Coronary artery (tissue), 2 donors: ENCODE results near the gene TMED4.
"Not testable (repeated sequence)": the region's sequence is repeated elsewhere in the genome, so short reads cannot be mapped to it uniquely, and the experiment has no call there.

ENCODE experiments used
- DNase-seq: peaks from one replicate; pipeline ENCODE4 v3.0.0-alpha.2; 2017; ENCODE audit warnings: low spot score
- H3K27ac ChIP-seq, 2 donors: fragments of 200-600 bp; sonication (generic); one replicate each; pipeline ENCODE4 v1.5.1; 2016 to 2019
- H3K4me3 ChIP-seq: fragments of 200-600 bp; sonication (generic); 2 replicates; pipeline ENCODE4 v1.5.1; 2016; ENCODE audit warnings: mild to moderate bottlenecking, moderate library complexity
- TF ChIP-seq, protein P1 (sequence below): fragments of 200-600 bp; sonication (generic); IDR thresholded peaks from one replicate; pipeline ENCODE4 v1.5.1; 2019; ENCODE audit warnings: antibody characterized with exemption

Gene TMED4

DNA sequence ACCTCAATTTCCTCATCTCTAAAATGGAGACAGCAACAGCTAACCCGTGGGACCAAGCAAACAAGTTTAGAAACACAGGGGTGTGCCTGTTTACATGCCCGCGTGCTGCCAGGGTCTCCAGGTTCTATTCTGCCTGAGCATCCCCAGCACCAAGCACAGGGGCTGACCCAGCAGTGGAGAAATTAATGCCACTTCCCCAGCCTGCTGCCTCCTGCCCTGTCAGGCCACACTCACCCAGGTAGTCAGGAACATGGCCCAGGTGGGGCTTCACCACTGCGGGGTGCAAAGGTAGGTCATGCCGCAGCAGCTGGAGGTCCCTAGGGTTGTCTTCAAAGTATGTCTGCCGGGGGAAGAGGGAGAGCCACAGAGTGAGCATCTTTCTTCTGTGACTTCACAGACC, 14.1 kb downstream of the TMED4 start:
- Histone ChIP-seq H3K4me3 (no peak overlapping the region), H3K27ac (no peak overlapping the region)
- TF ChIP-seq, protein P1, sequence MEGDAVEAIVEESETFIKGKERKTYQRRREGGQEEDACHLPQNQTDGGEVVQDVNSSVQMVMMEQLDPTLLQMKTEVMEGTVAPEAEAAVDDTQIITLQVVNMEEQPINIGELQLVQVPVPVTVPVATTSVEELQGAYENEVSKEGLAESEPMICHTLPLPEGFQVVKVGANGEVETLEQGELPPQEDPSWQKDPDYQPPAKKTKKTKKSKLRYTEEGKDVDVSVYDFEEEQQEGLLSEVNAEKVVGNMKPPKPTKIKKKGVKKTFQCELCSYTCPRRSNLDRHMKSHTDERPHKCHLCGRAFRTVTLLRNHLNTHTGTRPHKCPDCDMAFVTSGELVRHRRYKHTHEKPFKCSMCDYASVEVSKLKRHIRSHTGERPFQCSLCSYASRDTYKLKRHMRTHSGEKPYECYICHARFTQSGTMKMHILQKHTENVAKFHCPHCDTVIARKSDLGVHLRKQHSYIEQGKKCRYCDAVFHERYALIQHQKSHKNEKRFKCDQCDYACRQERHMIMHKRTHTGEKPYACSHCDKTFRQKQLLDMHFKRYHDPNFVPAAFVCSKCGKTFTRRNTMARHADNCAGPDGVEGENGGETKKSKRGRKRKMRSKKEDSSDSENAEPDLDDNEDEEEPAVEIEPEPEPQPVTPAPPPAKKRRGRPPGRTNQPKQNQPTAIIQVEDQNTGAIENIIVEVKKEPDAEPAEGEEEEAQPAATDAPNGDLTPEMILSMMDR = no peak
- no peak for DNase-seq

DNA sequence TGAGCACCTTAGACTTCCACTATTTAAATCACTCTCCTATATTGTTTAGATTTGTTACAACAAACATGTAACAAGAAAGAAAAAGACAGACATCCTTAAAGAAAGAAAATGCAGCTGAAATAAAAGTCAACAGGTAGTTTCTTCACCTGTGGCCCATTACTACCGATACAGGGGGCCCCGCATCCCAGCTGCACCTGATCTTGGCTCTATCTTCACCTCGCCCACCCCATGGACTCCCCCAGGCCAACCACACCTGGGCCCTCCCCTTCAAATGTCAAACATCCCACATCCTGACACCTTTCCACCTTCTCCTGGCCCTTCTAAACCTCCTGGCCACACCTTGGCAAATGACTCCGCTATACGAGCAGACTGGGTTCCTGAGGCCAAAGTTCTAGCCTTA, 15.4 kb downstream of the TMED4 start:
- Histone ChIP-seq H3K4me3 (no peak overlapping the region), H3K27ac (no peak overlapping the region)
- TF ChIP-seq, protein P1 = no peak
- no peak for DNase-seq

DNA sequence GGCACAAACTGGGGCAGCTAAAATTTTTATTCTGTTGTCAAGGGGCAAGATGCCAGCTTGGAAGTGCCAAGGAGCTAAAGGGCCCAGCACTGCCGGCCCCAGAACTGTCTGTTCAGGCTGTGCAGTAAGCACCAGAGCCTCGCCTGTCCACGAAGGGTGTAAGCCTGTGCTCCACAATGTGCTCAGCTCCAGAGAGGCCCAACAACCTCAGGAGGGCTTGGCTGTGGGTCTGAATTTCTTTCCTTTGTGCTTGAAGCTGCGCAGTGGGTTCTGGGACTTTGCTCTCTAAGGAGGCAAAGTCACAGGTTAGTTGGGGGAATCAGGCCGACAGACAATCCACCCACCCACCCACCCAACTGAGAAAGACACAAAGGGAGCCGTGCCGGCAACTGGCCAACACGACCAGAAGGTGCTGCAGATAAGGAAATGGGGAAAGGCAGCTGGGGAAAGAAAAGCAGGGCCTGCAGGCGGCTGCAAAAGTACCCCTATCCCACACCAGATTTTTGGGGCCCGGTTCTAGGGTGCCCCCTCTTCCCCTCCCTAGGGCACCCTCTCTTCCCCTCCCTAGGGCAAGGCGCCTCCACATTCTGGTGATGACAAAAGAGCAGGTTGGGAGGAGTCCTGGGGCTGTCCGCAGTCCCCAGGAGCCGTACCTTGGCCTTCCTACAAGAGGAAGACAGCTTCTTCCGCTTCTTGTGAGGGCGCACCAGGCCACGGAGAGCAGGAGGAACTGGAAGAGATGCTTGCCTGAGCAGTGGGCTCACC, 16.1 kb downstream of the TMED4 start:
- H3K27ac ChIP-seq = no peak overlapping the region
- DNase-seq = no peak
- no peak overlapping the region for H3K4me3 ChIP-seq
- TF ChIP-seq, protein P1 = no peak

DNA sequence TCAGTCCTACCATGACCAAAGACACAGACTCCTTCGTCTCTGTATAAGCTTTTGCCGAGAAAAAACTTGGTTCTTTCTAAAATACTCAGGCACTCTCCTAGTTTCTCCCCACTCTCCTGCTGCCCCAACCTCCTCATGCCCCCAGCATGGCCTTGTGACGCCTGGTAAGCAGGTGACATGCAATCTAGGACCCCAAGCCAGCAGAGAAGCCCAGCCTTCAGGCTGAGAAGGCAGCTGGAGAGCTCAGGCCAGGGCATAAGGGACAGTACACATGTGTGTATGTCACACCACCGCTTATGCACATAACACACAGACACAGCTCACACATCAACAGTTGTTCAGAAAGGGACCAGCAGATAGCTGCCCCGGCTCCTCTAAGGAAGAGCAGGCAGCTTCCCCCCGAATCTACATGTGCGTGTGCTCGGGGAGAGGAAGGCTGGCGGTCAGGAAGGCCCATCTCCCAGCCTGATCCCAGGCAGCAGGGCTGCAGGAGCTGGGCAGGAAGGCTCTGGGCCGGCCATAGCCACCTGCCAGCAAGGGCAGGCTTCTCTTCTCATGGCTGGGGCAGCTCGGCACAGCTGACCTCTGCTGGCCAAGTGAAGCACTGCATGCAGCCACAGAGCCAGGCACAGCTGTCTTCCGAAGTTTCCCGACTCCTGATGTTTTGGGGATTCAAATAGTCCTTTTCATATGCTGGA, 16.8 kb downstream of the TMED4 start:
- Histone ChIP-seq H3K27ac (no peak overlapping the region), H3K4me3 (no peak overlapping the region)
- DNase-seq = no peak
- TF ChIP-seq, protein P1 = peak; percentile 98

DNA sequence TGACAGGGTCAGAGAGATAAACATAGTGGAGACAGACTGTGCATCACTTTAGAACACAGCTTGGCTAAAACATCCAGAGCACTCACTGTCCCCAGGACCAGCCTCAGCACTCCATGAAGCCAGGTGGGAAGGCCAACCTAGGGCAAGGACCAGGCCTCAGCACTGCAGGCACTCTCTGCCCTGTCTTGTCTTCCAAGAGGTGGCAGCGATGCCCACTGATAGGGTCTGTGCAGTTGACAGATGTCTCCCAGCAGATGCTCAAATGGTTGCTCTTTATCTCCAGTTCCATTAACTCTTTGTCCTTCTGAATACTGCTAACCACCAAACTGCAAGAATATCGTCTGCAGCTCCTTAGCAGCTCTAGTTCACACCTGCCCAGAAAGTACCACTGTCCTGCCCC, 17.4 kb downstream of the TMED4 start:
- peak; percentile 41 for DNase-seq
- no peak overlapping the region for H3K27ac ChIP-seq
- TF ChIP-seq, protein P1 = no peak

GRCh38 chr7:44563171-44563679, 18.8 kb downstream of the TMED4 start:
- peak; percentile 52 for DNase-seq
- TF ChIP-seq, protein P1 = no peak
- Histone ChIP-seq H3K27ac (no peak overlapping the region), H3K4me3 (no peak overlapping the region)

More for the DNA sequence above, 17.4 kb downstream of the TMED4 start:
- H3K4me3 ChIP-seq = no peak overlapping the region

DNA sequence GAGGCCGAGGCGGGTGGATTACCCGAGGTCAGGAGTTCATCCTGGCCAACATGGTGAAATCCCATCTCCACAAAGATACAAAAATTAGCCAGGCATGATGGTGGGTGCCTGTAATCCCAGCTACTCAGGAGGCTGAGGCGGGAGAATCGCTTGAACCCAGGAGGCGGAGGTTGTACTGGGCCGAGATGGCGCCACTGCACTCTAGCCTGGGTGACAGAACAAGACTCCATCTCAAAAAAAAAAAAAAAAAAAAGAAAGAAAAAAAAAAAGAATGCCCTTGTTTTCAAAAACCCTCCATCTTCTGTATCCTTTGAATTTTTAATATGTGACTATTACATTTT, 19.4 kb downstream of the TMED4 start:
- H3K27ac ChIP-seq, H3K4me3 ChIP-seq, DNase-seq: not testable (repeated sequence)
